ENCODE data around the gene FASTKD2.
A peak's percentile ranks its signal among the peaks of the same experiment; 100 is the strongest.

Gene FASTKD2

GRCh38 chr2:206800506-206801417 lies 35.4 kb downstream of the FASTKD2 start:
- H3K27me3 ChIP-seq (ENCODE audit: insufficient read depth, low read length): no peaks in the 10 kb centered on the region
- no peaks in the 10 kb centered on the region for H3K9me2 ChIP-seq (ENCODE audit: low read depth, low read length)
- H3K9me3 ChIP-seq (ENCODE audit: low read length): no peaks in the 10 kb centered on the region
- H3K79me2 ChIP-seq (ENCODE audit: insufficient read depth, low read length): no peaks in the 10 kb centered on the region
- no peaks in the 10 kb centered on the region for H3K36me3 ChIP-seq (ENCODE audit: insufficient read depth, low read length)
- no peaks in the 10 kb centered on the region for H4K20me1 ChIP-seq (ENCODE audit: insufficient read depth, low read length)
- no peaks in the 10 kb centered on the region for H3F3A ChIP-seq (ENCODE audit: insufficient read depth, low read length)
- TF ChIP-seq, protein P1, sequence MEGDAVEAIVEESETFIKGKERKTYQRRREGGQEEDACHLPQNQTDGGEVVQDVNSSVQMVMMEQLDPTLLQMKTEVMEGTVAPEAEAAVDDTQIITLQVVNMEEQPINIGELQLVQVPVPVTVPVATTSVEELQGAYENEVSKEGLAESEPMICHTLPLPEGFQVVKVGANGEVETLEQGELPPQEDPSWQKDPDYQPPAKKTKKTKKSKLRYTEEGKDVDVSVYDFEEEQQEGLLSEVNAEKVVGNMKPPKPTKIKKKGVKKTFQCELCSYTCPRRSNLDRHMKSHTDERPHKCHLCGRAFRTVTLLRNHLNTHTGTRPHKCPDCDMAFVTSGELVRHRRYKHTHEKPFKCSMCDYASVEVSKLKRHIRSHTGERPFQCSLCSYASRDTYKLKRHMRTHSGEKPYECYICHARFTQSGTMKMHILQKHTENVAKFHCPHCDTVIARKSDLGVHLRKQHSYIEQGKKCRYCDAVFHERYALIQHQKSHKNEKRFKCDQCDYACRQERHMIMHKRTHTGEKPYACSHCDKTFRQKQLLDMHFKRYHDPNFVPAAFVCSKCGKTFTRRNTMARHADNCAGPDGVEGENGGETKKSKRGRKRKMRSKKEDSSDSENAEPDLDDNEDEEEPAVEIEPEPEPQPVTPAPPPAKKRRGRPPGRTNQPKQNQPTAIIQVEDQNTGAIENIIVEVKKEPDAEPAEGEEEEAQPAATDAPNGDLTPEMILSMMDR (IDR thresholded peaks at IDR 0.05; ENCODE audit: low read length): peak; percentile 77
- TF ChIP-seq EZH2 (IDR thresholded peaks at IDR 0.05; ENCODE audit: borderline replicate concordance, low read length): no peak
- no peak overlapping the region for H3K4me3 ChIP-seq (ENCODE audit: low read depth, low read length, poor library complexity, severe bottlenecking)
- no peak overlapping the region; the same call in 1 of the 2 replicates for H3K9ac ChIP-seq (ENCODE audit: low read length)
- H3K27ac ChIP-seq (ENCODE audit: low read depth, low read length, poor library complexity, severe bottlenecking): no peak overlapping the region
- peak overlapping the region; percentile 36; the same call in 1 of the 2 replicates for H3K4me2 ChIP-seq (ENCODE audit: low read length)
- no peaks in the 10 kb centered on the region for H3K4me1 ChIP-seq (ENCODE audit: insufficient read depth, low read length, severe bottlenecking)
- H2AFZ ChIP-seq (ENCODE audit: low read length): no peak overlapping the region

DNA sequence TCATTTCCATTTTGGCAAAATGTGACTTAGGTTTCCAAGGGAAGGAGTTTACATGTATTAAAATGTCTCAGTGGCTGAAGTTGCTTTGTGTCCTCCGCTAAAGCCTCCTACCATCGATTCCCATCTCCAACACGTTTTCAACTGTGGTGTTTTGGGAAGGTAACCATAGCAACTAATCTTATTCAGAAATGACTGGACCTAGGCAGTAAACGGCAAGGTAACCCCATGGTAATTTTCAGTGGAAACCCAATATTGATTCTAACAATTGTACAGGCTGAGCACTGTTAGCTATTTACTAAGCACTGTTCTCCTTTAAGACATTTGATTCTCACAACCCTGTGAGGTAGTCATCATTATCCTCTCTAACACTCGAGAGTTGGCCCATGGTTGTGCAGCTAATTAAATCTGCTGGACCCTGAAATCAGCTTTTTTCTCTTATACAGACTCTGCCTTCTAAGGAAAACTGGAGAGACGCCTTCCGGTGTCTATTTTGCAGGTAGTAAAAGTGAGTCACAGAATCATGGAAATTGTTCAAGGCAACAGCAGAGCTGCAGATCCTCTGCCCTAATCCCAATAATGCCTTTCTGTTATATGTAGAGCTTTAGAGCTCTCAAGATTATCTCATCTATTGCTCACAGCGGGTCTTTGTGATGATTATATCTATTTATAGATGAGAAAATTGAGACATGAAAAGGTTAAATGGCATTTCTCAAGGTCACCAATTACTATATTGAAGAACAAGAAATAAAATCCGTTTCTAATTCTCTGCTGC lies 36.2 kb downstream of the FASTKD2 start:
- no peaks in the 10 kb centered on the region for H4K20me1 ChIP-seq (ENCODE audit: insufficient read depth, low read length)
- H3K4me3 ChIP-seq (ENCODE audit: low read depth, low read length, poor library complexity, severe bottlenecking): no peak overlapping the region
- H2AFZ ChIP-seq (ENCODE audit: low read length): no peak overlapping the region
- no peaks in the 10 kb centered on the region for H3K9me2 ChIP-seq (ENCODE audit: low read depth, low read length)
- no peaks in the 10 kb centered on the region for H3K4me1 ChIP-seq (ENCODE audit: insufficient read depth, low read length, severe bottlenecking)
- no peak overlapping the region for H3K27ac ChIP-seq (ENCODE audit: low read depth, low read length, poor library complexity, severe bottlenecking)
- H3K36me3 ChIP-seq (ENCODE audit: insufficient read depth, low read length): no peaks in the 10 kb centered on the region
- H3K27me3 ChIP-seq (ENCODE audit: insufficient read depth, low read length): no peaks in the 10 kb centered on the region
- H3K9me3 ChIP-seq (ENCODE audit: low read length): no peaks in the 10 kb centered on the region
- TF ChIP-seq, protein P1 (IDR thresholded peaks at IDR 0.05; ENCODE audit: low read length): no peak
- TF ChIP-seq EZH2 (IDR thresholded peaks at IDR 0.05; ENCODE audit: borderline replicate concordance, low read length): no peak
- no peaks in the 10 kb centered on the region for H3F3A ChIP-seq (ENCODE audit: insufficient read depth, low read length)
- no peaks in the 10 kb centered on the region for H3K79me2 ChIP-seq (ENCODE audit: insufficient read depth, low read length)
- H3K9ac ChIP-seq (ENCODE audit: low read length): no peak overlapping the region
- H3K4me2 ChIP-seq (ENCODE audit: low read length): no peak overlapping the region

DNA sequence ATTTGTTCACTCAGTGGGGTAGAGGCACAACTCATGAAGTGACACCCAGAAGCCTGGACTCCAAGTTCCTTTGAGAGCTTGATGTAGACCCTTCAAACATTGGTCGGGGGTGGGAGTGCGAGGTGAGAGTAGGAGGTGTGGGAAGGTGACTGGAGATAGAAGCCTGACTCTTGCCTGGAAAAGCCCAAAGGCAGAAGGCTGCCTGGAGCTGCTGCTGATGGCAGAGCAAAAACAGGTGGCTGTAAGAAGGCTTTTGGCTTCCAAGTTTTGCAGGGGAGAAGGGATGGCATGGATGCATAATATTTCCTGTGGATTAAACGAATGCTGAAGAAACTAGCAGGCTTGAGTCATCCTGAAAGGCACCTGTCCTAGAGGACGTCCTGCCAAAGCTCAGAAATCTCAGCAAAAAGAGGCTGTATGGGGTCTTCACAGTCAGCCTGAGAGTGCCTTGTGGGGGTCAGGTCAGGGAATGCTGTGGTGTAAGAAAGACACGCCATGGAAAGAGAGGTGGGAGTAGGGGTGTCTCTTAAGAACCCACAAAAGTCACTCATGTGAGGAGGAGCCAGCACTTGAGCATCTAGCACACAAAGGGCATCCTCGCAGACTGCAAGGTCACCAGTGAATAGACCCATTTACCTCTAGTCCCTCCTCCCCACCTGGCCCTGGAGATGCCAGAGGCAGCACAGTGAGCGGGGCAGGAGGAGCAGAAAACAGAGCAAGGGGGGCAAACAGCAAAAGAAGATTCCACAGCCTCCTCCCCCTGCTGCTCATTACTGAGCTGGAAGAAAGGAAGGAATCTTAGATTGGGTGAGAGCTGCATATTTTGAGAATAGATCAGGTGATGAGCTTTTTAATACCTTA lies 37.5 kb downstream of the FASTKD2 start:
- no peaks in the 10 kb centered on the region for H3K36me3 ChIP-seq (ENCODE audit: insufficient read depth, low read length)
- H3K9me3 ChIP-seq (ENCODE audit: low read length): no peaks in the 10 kb centered on the region
- no peak overlapping the region for H2AFZ ChIP-seq (ENCODE audit: low read length)
- no peaks in the 10 kb centered on the region for H3K27me3 ChIP-seq (ENCODE audit: insufficient read depth, low read length)
- no peak overlapping the region for H3K4me3 ChIP-seq (ENCODE audit: low read depth, low read length, poor library complexity, severe bottlenecking)
- no peaks in the 10 kb centered on the region for H3K9me2 ChIP-seq (ENCODE audit: low read depth, low read length)
- no peaks in the 10 kb centered on the region for H4K20me1 ChIP-seq (ENCODE audit: insufficient read depth, low read length)
- TF ChIP-seq, protein P1 (IDR thresholded peaks at IDR 0.05; ENCODE audit: low read length): no peak
- TF ChIP-seq EZH2 (IDR thresholded peaks at IDR 0.05; ENCODE audit: borderline replicate concordance, low read length): no peak
- H3F3A ChIP-seq (ENCODE audit: insufficient read depth, low read length): no peaks in the 10 kb centered on the region
- H3K9ac ChIP-seq (ENCODE audit: low read length): no peak overlapping the region
- no peak overlapping the region for H3K4me2 ChIP-seq (ENCODE audit: low read length)
- no peak overlapping the region for H3K27ac ChIP-seq (ENCODE audit: low read depth, low read length, poor library complexity, severe bottlenecking)
- H3K4me1 ChIP-seq (ENCODE audit: insufficient read depth, low read length, severe bottlenecking): no peaks in the 10 kb centered on the region
- H3K79me2 ChIP-seq (ENCODE audit: insufficient read depth, low read length): no peaks in the 10 kb centered on the region

All from OCI-LY1 (cell line).